ENCODE data around the gene TRPM2.
A peak's percentile ranks its signal among the peaks of the same experiment; 100 is the strongest.
"Not testable (repeated sequence)": the region's sequence is repeated elsewhere in the genome, so short reads cannot be mapped to it uniquely, and the experiment has no call there.

TRPM2 gene

DNA sequence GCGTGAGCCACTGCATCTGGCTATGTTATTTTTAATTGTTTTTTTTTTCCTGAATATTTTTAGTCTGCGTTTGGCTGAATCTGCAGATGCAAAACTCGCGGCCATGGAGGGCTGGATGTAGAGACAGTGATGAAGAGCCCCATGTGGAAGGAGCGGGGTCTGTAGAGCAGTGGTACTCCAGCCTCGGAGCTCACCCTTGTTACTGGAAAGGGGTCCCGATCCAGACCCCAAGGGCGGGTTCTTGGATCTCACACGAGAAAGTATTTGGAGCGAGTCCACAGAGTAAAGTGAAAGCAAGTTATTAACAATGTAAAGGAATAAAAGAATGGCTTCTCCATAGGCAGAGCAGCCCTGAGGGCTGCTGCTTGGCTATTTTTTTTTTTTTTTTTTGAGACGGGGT is 2.7 kb downstream of the TRPM2 start:
- DNase-seq = no peak

DNA sequence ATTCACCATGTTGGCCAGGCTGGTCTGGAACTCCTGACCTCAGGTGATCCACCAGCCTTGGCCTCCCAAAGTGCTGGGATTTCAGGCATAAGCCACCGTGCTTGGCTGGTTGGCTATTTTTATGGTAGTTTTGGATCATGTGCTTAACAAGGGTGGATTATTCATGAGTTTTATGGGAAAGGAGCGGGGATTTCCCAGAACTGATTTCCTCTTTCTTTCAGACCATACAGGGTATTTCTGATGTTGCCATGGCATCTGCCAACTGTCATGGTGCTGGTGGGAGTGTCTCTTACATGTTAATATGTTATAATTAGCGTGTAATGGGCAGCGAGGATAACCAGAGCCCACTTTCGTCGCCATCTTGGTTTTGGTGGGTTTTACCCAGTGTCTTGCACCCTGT is 3.2 kb downstream of the TRPM2 start:
- no peak for DNase-seq

DNA sequence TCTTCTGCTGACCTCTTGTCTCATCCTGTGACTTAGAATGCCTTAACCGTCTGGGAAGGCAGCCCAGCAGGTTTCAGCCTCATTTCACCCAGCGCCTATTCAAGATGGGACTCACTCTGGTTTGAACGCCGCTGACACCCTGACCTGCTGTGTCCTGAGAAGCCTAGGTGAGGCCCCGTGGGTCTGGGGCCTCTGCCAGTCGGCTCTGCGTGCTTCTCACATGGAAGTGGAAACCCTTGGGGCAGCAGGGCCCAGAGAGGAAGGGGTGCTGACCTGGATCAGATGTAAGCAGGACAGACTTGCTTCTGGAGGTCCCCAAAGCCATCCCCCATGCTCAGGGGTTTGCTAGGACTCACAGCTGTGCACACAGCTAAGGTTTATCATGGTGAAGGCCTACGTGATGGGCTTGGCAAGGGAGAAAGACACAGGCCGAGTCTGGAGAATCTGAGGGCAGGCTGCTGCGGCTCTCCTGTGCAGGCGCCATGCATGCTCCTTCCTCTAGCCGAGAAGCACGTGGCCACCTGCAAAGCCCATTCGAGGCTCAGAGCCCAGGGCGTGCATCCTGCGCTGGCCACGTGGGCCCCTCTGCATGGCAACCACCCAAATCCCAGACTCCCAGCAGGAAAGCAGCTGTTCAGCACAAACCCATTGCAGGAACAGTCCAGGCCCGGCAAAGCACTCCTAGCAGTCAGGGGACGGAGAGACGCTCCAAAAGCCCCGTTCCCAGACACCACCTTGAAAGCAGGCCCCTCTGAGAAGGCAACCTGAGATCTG is 3.8 kb downstream of the TRPM2 start:
- no peak for DNase-seq

DNA sequence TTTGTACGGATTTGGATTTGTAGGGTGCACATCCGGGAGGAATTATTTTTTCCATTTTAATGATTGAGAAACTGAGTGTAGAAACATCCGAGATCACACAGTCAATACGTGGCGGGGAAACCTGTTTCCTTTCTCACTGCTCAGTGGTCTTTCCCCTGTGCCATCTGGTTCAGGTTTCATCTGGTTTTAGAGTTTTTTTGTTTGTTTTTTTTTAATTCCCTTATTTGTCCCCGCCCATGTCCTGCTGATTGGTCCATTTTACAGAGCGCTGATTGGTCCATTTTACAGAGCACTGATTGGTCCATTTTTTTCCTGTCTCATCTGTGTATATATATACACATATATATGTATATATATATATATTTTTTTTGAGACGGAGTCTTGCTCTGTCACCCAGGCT is 6.0 kb downstream of the TRPM2 start:
- no peak for DNase-seq

DNA sequence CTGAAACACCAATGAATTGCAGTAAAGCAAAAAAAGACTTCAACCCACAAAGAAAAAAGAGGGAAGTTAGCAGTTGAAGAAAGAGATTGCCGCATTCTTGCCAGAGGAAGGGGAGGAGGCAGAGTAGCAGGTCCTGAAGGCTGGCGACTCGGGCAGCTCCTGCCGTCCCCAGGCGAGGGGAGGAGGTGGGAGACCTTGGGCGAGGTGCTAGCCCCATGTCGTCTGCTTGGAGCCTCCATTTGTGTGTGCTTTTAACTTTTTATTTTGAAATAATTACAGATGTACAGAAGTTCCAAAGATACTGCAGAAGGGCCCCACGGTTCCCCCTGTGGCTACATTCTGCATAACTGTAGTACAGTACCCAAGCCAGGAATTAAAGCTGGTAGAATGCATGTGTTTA is 6.7 kb downstream of the TRPM2 start:
- DNase-seq = no peak

DNA sequence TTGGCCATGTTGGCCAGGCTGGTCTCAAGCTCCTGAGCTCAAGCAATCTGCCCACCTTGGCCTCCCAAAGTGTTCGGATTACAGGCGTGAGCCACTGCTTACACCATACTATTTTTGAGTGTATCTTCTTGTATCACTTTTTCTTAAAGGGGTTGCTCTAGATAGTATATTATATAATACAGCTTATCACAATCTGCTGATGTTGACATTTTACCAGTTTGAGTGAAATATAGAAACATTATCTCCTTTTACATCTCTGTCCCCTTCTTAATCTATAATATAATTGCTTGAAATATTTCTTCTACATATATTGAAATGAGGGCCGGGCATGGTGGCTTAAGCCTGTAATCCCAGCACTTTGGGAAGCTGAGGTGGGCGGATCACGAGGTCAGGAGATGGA is 8.5 kb downstream of the TRPM2 start:
- DNase-seq = not testable (repeated sequence)

DNA sequence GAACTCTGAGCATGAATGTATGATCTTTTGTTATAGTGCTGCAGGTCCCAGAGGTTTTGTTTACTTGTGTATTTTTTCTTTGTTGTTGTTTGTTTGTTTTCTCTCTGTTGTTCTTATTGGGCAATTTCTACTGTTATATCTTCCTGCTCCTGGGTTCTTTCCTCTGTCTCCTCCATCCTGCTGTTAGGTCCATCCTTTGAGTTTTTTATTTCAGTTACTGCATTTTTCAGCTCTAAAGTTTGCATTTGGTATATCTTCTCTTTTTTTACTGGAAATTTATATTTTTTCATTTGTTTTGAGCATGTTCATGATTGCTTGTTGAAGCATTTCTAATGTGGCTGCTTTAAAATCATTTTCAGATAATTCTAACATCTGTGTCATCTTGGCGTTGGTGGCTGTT is 9.9 kb downstream of the TRPM2 start:
- DNase-seq = no peak

DNA sequence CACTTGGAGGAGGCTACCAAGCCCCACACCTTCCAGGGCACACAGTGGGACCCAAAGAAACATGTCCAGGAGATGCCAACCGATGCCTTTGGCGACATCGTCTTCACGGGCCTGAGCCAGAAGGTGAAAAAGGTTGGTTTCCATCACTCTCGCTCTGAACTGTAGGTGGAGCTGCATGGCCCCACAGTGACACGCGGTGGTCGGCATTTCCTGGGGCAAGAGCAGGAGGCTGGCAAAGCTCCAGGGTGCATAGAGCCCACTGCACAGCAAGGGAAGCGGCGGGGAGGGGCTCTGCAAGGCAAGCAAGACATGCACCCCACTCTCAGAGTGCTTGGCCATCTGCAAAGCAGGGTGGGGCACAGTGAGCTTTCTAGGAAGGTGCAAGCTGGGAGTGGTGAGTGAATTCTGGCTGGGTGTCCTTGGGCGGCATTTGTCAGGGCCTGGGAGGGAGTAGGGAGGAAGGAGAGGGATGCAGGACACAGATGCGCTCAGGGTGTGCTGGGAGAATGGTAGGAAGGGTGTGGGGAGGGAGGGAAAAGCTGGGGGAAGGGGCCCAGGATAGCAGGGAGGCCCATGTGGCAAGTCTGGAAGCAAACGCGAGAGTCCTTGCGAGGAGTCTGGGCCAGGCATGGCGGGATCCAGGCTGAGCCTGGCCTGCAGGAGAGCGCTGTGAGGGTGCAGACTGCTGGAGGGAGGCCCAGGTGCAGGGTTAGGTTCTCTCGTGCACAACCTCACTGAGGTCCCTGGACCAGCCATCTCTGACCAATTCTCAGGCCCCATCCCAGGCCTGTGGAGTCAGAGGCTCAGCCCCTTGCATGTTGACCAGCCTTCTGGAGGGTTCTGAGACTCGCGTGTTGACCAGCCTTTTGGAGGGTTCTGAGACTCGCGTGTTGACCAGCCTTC is 11.0 kb downstream of the TRPM2 start:
- DNase-seq = no peak

DNA sequence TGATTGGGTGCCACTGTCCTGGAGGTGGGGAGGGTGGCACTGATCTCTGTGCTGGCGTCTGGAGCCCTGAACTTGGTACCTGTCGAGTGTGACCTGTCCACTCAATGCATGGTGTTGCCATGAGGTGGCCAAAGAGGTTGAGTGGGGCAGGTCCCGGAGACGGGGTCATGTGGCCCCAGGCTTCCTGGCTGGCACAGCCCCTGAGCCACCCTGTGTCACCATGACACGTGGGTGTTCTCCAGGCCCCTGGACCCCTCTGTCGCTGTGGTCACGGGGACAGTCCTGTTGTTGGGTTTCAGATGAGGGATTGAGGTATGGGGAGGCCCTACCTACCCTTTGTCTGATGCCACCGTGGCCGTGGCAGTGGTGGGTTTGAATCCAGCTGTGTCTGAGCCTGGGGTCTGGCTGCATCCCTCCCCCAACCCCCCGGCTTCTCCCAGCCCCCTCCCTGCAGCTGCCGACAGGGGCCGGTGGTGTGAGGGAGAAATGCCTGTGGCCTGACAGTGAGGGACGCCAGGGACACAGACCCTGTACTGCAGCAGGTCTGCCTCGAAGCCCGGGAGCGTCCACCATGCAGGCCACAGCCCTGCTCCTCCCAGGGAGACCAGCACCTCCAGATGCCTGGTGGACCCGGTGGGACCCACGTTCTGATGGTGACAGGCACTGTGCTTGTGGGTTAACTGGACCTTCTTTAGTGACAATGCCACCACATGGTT is 12.0 kb downstream of the TRPM2 start:
- no peak for DNase-seq

DNA sequence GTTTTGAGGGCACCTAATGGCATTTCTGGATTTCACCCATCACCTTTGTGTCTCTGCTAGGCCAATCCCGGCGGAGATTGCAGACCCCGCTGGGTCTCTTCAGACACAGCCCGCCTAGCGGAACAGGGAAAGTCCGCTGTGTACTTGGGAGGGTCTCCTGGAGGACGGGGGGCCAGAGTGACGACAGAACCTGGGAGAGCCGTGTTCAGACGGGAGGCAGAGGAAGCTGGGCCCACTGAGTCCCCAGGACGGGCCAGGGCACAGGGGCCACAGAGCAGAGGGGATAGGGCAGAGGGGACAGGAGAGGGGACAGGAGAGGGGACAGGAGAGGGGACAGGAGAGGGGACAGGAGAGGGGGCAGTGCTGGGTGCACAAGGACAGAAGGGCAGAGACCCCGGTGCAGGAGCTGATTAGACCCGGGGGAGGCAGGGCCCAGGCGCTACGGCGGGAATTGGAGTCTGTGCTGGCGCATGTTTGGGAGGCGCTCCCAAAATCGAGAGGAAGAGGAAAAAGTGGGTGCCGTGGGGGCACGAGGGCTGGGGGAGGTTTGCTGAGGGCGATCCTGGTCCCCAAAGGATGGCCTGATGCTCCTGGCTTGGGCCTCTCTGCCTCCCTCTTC is 12.7 kb downstream of the TRPM2 start:
- DNase-seq = no peak

DNA sequence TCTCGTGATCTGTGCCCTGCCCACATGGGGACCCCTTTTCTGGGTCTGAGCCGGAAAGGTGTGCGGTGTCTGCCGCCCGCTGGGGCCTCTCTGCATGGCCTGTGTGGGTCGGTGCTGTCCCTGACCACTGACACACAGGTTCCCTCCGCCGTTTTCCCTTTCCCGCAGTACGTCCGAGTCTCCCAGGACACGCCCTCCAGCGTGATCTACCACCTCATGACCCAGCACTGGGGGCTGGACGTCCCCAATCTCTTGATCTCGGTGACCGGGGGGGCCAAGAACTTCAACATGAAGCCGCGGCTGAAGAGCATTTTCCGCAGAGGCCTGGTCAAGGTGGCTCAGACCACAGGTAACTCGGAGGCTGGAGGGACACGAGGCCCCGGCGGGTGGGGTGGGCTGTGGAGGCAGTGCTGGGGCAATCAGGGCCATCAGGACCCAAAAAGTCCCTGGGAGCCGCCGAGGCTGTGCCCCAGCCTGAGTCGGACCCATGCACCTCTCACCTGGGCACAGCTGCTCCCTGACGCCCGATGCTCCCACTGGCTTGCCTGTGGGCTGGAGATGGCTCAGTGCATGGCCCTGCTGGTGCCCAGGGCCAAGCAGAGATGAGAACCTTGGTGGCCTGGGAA is 13.3 kb downstream of the TRPM2 start:
- no peak for DNase-seq

DNA sequence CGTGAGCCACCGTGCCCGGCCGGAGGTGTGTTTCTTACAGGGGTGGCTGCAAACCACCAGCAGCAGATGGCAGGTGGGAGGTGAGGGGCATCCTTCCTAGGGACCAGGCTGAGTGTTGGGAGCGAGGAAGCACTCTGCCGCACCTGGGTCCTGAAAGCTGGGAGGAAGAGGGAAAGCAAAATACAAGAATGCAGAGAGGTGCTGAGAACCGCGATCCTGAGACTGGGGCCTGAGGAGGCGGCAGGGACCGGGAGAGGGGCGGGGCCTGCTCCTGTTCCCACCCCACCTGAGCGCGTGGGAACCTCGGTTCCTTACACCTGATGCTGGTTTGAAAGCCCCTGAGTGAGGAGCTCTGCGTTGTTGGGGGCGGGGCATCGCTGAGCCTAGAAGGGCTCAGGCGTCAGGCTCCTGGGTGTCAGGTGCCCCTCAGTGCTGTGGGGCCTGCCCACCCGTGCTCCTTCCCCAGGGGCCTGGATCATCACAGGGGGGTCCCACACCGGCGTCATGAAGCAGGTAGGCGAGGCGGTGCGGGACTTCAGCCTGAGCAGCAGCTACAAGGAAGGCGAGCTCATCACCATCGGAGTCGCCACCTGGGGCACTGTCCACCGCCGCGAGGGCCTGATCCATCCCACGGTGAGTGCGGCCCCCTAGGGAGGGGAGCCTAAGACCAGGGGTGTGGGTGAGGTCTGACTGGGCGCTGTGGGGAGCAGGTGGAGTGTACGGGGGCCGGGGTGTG is 15.5 kb downstream of the TRPM2 start:
- DNase-seq = no peak

DNA sequence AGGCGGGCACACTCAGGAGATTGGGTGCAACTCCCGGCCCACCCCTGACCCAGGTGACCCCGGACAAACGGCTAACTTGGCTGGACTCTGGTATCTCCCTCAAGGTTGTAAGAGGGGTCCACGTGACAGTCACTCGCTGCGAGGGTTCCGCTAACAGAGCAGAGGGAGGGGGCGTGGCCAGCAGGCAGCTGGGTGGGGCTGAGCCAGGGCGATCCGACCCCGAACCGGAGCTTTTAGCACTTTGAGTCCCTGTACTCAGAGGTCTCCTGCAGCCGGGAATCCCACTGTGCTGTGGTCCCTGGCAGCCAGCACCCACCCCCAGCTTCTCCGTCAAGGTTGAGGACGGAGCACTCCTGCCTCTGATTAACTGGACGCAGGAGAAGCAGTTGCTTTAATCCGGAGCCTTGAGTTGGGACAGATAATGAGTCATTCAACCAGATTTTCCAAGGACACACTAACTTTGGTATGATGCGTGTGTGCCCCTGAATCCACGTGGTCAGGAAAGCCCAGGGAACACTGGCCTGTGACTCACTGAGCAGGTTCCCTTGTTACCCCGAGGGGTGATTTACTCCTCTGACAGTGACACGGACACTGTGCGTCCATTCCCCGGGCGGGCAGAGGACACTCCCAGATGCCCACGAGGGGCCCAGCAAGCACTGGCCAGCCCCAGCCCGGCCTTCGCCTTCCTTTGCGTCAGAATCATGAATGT is 16.8 kb downstream of the TRPM2 start:
- DNase-seq = no peak

DNA sequence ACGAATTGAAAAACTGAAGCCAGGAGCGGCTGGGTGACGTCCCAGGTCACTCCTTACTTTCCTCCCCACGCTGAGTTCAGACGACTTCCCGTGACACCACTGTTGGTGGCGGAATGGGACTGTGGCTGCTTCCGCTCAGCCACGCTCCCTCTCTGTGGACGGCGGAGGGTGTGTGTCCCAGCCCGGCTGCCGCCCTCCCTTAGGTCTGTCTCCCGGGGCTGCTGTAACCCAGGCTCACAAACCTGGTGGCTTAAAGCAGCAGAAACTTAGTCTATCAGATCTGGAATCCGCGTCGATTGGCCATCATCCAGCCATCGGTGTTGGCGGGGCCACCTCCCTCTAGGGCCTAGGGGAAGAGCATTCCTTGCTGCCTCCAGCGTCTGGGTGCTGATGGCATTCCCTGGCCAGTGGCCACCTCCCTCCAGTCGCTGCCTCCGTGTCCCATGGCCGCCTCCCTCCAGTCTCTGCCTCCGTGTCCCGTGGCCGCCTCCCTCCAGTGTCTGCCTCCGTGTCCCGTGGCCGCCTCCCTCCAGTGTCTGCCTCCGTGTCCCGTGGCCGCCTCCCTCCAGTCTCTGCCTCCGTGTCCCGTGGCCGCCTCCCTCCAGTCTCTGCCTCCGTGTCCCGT is 17.5 kb downstream of the TRPM2 start:
- peak; percentile 10 for DNase-seq

DNA sequence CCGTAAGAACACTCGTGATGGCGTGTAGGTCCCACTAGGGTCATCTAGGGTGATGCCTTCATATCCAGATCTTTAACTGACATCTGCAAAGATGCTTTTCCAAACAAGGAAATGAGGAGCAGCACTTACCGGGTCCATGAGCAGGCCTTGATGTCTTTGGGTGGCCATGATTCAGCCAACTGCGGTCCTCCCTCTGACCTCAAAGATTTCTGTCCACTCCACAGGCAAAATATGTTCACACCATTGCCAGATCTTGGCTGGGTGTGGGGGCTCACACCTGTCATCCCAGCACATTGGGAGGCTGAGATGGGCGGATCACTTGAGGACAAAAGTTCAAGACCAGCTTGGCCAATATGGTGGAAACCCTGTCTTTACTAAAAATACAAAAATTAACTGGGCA is 18.2 kb downstream of the TRPM2 start:
- DNase-seq = peak; percentile 2

DNA sequence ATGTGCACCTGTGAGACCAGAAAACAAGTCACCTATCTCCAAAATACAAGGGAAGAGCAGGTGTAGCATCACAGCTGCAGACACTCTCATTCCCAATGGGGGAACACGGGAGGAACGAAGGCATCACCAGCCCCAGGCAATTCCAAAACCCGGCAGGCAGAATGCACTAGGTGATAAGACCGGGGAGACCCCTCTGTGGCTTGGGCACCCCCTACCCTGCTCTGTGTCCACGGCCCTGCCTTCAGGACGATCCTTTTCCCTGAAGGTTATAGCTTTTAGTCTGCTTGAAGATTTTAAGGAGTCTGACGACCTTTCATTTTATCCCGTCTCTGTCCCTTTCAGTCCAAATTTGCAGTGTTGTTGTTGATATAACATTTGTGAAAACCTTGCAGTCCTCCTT is 19.2 kb downstream of the TRPM2 start:
- no peak for DNase-seq

DNA sequence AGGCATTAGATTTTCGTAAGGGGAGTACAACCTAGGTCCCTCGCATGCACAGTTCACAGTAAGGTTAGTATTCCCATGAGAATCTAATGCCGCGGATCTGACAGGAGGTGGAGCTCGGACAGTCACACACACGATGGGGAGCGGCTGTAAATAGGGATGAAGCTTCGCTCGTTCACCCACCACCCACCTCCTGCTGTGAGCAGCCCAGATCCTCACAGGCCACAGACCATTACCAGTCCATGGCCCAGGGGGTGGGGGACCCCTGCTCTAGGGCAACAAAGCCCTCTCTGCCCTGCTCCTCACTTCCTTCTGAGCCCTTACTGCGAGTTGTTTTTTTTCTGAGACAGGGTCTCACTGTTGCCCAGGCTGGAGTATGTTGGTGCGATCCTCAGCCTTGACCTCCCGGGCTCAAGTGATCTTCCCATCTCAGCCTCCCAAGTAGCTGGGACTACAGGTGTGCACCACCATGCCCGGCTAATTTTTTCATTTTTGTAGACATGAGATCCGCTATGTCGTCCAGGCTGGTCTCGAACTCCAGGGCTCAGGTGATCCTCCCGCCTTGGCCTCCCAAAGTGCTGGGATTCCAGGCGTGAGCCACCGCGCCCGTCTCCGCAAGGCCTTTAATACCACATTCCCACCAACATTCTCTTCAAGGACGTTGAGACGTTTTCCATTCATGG is 21.3 kb downstream of the TRPM2 start:
- no peak for DNase-seq

DNA sequence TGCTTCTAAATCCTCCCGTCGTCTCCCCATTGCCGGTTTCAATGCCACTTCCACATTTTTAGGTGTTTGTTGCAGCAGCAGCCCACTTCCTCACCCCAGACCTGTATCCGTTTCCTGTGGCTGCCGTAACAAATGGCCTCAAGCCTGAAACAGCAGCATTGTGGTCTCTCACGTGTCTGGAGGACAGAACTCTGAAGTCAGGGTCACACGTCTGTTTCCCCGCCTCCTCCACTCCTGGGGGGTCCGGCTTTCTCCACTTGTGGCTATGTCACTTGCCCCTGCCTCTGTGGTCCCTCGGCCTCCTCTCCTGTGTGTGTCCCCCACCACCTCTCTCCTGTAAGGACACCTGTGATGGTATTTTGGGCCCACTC is 21.8 kb downstream of the TRPM2 start:
- DNase-seq = peak; percentile 39

DNA sequence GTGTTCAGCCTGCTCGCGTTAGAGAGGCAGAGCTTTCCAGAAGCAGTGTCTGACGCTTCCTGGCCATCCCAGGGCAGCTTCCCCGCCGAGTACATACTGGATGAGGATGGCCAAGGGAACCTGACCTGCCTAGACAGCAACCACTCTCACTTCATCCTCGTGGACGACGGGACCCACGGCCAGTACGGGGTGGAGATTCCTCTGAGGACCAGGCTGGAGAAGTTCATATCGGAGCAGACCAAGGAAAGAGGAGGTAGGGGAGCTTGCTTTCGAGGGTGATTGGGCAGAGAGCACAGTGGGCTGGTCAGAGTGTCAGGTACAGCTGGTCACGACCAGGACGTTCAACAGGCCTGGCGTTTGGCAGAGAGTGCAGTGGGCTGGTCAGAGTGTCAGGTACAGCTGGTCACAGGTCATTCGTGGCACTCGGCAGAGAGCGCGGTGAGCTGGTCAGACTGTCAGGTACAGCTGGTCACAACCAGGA is 22.4 kb downstream of the TRPM2 start:
- DNase-seq = no peak

DNA sequence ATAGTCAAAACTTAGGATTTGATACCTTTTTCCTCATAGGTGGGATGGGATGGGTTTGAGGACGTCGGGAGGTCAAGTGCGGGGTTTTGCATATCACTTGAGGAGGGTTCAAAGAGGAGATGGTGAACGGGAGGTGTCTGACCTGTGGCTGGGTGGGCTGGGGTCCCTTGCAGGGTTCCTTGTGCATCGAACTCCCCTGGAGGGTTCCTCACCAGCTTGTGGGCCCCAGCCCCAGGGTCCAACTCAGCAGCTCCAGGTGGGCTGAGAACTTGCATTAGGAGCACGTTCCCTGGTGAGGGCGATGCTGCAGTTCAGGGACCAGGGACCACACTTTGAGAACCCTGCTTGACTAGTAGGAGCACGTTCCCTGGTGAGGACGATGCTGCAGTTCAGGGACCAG is 23.2 kb downstream of the TRPM2 start:
- no peak for DNase-seq
